CD4-positive, alpha-beta T cell (primary cell): Measurements from ENCODE around the gene TFEB. TPM values are rescaled to one million over a fixed set of nuclear protein-coding genes. Genes with fewer than 3 reads are reported as not detected.

Experiments
- ATAC-seq: fragments of 200-7000 bp; cut with Tn5 transposase; one replicate; pipeline ENCODE4 v1.10.0; 2022; ENCODE audit warnings: mild to moderate bottlenecking; ENCODE audit not compliant: poor library complexity
- CTCF ChIA-PET: fragments of 350-600 bp; sonication (Branson Sonifier 250); formaldehyde crosslinking; loops from one replicate; lab custom pipeline; 2021; ENCODE audit warnings: antibody characterized with exemption, inconsistent platforms; lab: Charles Lee
- POLR2A ChIA-PET: fragments of 350-600 bp; sonication (Branson Sonifier 250); formaldehyde crosslinking; loops from one replicate; lab custom pipeline; 2021; ENCODE audit warnings: antibody characterized with exemption, inconsistent platforms; lab: Charles Lee
- DNase-seq, 14 experiments: peaks; one replicate each; pipeline ENCODE4 v3.0.0-alpha.2; 2013 to 2020; ENCODE audit warnings: mixed read lengths in 2 of 14
- H3K27ac ChIP-seq, 2 donors: one replicate each; pipeline versions ENCODE4 v1.5.1 to v1.7.0; 2013; ENCODE audit warnings: low read length in 2 of 2, low read depth in 1 of 2, mild to moderate bottlenecking in 1 of 2
- H3K27me3 ChIP-seq, 2 experiments: 1 replicate in 1 of 2; 2 replicates in 1 of 2; pipeline versions ENCODE4 v1.6.1 to v1.7.0; 2013; ENCODE audit warnings: low read length in 2 of 2, control low read depth in 1 of 2, mild to moderate bottlenecking in 1 of 2, moderate library complexity in 1 of 2; ENCODE audit not compliant: insufficient read depth in 2 of 2, control insufficient read depth in 1 of 2
- H3K36me3 ChIP-seq: one replicate; pipeline ENCODE4 v1.6.1; 2013; ENCODE audit warnings: low read length, control low read depth; ENCODE audit not compliant: insufficient read depth
- H3K4me1 ChIP-seq: one replicate; pipeline ENCODE4 v1.6.1; 2013; ENCODE audit warnings: low read length, control low read depth; ENCODE audit not compliant: insufficient read depth
- H3K4me3 ChIP-seq: one replicate; pipeline ENCODE4 v1.5.1; 2013; ENCODE audit warnings: mild to moderate bottlenecking, low read length, moderate library complexity
- H3K9me3 ChIP-seq, 2 experiments: 1 replicate in 1 of 2; 2 replicates in 1 of 2; pipeline versions ENCODE4 v1.6.1 to v1.7.0; 2013; ENCODE audit warnings: low read length in 2 of 2, mild to moderate bottlenecking in 2 of 2, control low read depth in 1 of 2, moderate library complexity in 1 of 2; ENCODE audit not compliant: control insufficient read depth in 1 of 2, insufficient read depth in 1 of 2
- H3K27ac Mint-ChIP-seq: one replicate; pipeline ENCODE4 v1.8.0; 2020; ENCODE audit warnings: mixed read lengths
- H3K27me3 Mint-ChIP-seq: one replicate; pipeline ENCODE4 v1.8.0; 2021; ENCODE audit warnings: mixed read lengths
- H3K36me3 Mint-ChIP-seq: one replicate; pipeline ENCODE4 v1.8.0; 2021; ENCODE audit warnings: low read depth, mixed read lengths
- H3K4me1 Mint-ChIP-seq: one replicate; pipeline ENCODE4 v1.8.0; 2021; ENCODE audit warnings: low read depth, mixed read lengths
- H3K4me3 Mint-ChIP-seq: one replicate; pipeline ENCODE4 v1.8.0; 2020; ENCODE audit warnings: mild to moderate bottlenecking, mixed read lengths
- H3K9me3 Mint-ChIP-seq: one replicate; pipeline ENCODE4 v1.8.0; 2020; ENCODE audit warnings: mixed read lengths
- CTCF ChIP-seq: fragments of 200-600 bp; IDR thresholded peaks from one replicate; pipeline ENCODE4 v1.8.0; 2022; ENCODE audit warnings: antibody characterized with exemption, mild to moderate bottlenecking
- intact Hi-C, 2 experiments: fragments of 100-400 bp; cut with DNase I in 1 of 2; cut with micrococcal nuclease in 1 of 2; formaldehyde crosslinking; loops; one replicate each; pipeline versions ENCODE4 v1.15.1 to v1.9.0; 2023 to 2025; cut with DNase I, micrococcal nuclease
- total RNA-seq, 174 experiments: library from RNA in 2 of 174; stranded (reverse) in 2 of 174; gene quantifications; one replicate each; pipeline ENCODE4 v1.2.3 and lab custom pipeline; 2021 to 2026

Gene TFEB
- total RNA-seq, 2 experiments from 2014 or later = 23.8 to 24.1 TPM

DNA sequence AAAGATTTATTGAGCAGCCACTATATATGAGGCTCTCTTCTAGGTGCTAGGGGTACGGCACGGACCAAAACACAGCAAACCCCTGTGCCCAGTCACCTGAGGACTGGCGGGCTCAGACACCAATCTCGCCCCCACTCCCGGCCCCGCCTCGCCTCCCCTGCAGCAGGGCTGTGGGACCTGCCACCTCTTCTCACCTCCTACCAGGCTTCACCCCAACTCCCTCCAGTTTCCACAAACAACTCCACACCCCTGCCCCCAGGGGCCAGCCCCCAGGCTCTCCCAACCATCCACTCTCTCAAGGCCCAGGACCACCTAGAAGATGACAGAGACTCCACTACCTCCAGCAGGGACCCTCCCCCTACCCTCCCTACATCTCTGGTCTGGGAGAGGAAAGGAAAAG lies 6.5 kb downstream of the TFEB start:
- ATAC-seq = no peak
- no peak overlapping the region for H3K27ac Mint-ChIP-seq
- peaks cover 1% of the 10 kb centered on the region for H3K36me3 ChIP-seq
- H3K4me3 ChIP-seq = no peak overlapping the region
- intact Hi-C loops = no loop called here
- no peak overlapping the region for H3K27ac ChIP-seq
- H3K36me3 Mint-ChIP-seq = no peaks in the 10 kb centered on the region
- ChIA-PET POLR2A (no interaction called here), CTCF (no interaction called here)
- H3K4me1 ChIP-seq = peaks cover 86% of the 10 kb centered on the region
- no peaks in the 10 kb centered on the region for H3K27me3 ChIP-seq
- no peaks in the 10 kb centered on the region for H3K27me3 Mint-ChIP-seq
- no peaks in the 10 kb centered on the region for H3K9me3 ChIP-seq
- TF ChIP-seq CTCF = no peak
- H3K9me3 Mint-ChIP-seq = no peaks in the 10 kb centered on the region
- H3K4me3 Mint-ChIP-seq = no peak overlapping the region
- no peak for DNase-seq
- H3K4me1 Mint-ChIP-seq = peaks cover 50% of the 10 kb centered on the region

GRCh38 chr6:41728073-41728936 lies 7.1 kb downstream of the TFEB start:
- Histone ChIP-seq H3K27me3 (no peaks in the 10 kb centered on the region), H3K4me3 (no peak overlapping the region), H3K27ac (no peak overlapping the region), H3K36me3 (peaks cover 5% of the 10 kb centered on the region), H3K4me1 (peaks cover 84% of the 10 kb centered on the region), H3K9me3 (no peaks in the 10 kb centered on the region)
- no peak for TF ChIP-seq CTCF
- ATAC-seq (no peak), DNase-seq (peak in 1 of 14 experiments; percentile 46)
- POLR2A ChIA-PET = no interaction called here
- intact Hi-C loops = no loop called here
- Mint-ChIP-seq H3K27me3 (no peaks in the 10 kb centered on the region), H3K27ac (no peak overlapping the region), H3K4me3 (no peak overlapping the region), H3K36me3 (no peaks in the 10 kb centered on the region), H3K4me1 (peaks cover 44% of the 10 kb centered on the region), H3K9me3 (no peaks in the 10 kb centered on the region)
- CTCF ChIA-PET = no interaction called here

- ChIA-PET POLR2A (no interaction called here), CTCF (no interaction called here)
- Mint-ChIP-seq H3K36me3 (no peaks in the 10 kb centered on the region), H3K9me3 (no peaks in the 10 kb centered on the region), H3K27me3 (no peaks in the 10 kb centered on the region), H3K27ac (no peak overlapping the region), H3K4me1 (peaks cover 38% of the 10 kb centered on the region), H3K4me3 (no peak overlapping the region)
- Histone ChIP-seq H3K4me3 (no peak overlapping the region), H3K27me3 (no peaks in the 10 kb centered on the region), H3K36me3 (peaks cover 5% of the 10 kb centered on the region), H3K27ac (no peak overlapping the region), H3K9me3 (no peaks in the 10 kb centered on the region), H3K4me1 (peaks cover 82% of the 10 kb centered on the region)
- TF ChIP-seq CTCF = no peak
- DNase-seq (no peak), ATAC-seq (no peak)
- intact Hi-C loops = no loop called here
Observed at GRCh38 chr6:41727705-41728072, 7.7 kb downstream of the TFEB start.
